GM06990 (cell line): ENCODE measurements around the gene FLRT1.

ENCODE experiments used
- DNase-seq: peaks from one replicate; pipeline ENCODE4 v3.0.0-alpha.2; 2011; ENCODE audit not compliant: insufficient read length; ENCODE audit errors: extremely low read depth
- H3K27me3 ChIP-seq: replicated peaks from 2 replicates; pipeline ENCODE4 v1.6.0; 2011; ENCODE audit warnings: low read length; ENCODE audit not compliant: control insufficient read depth, insufficient read depth
- H3K36me3 ChIP-seq: 2 replicates; pipeline ENCODE4 v1.5.1; 2011; ENCODE audit warnings: low read length; ENCODE audit not compliant: control insufficient read depth, insufficient read depth
- H3K4me3 ChIP-seq: replicated peaks from 2 replicates; pipeline ENCODE4 v1.5.1; 2011; ENCODE audit warnings: low read depth, mild to moderate bottlenecking, control low read depth, low read length
- CTCF ChIP-seq: IDR thresholded peaks from 2 replicates; pipeline ENCODE4 v1.5.1; 2011; ENCODE audit warnings: low read length, control low read depth, mild to moderate bottlenecking, inconsistent platforms; ENCODE audit not compliant: insufficient read depth, poor library complexity, severe bottlenecking

Gene FLRT1

GRCh38 chr11:64064374-64065140 is 28.8 kb downstream of the FLRT1 start:
- H3K27me3 ChIP-seq = peaks cover 2% of the 10 kb centered on the region; the same call in 1 of the 2 replicates
- no peak for TF ChIP-seq CTCF
- no peak for DNase-seq

DNA sequence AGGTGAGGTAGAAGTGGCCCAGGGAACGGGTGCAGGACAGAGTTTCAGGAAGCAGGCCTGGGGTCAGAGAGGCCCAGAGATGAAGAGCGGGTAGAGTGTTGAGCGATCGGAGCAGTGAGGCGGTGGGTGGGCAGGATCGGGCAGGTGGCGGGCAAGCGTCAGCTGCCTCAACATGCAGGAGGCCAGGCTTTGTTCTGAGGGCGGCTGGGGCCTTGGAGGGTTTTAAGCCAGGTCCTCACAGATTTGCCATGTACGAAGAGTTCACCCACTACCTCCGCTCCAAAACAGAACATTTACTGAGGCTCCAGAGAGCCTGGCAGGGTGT is 29.4 kb downstream of the FLRT1 start:
- Histone ChIP-seq H3K36me3 (no peaks in the 10 kb centered on the region), H3K27me3 (peaks cover 2% of the 10 kb centered on the region; the same call in 1 of the 2 replicates), H3K4me3 (no peak overlapping the region)
- DNase-seq = no peak
- no peak for TF ChIP-seq CTCF

More at GRCh38 chr11:64064374-64065140, 28.8 kb downstream of the FLRT1 start:
- H3K4me3 ChIP-seq = no peak overlapping the region
- H3K36me3 ChIP-seq = no peaks in the 10 kb centered on the region

- no peak for DNase-seq
- Histone ChIP-seq H3K36me3 (no peaks in the 10 kb centered on the region), H3K27me3 (peaks cover 2% of the 10 kb centered on the region; the same call in 1 of the 2 replicates), H3K4me3 (no peak overlapping the region)
- no peak for TF ChIP-seq CTCF
These were observed 30.0 kb downstream of the FLRT1 start for GRCh38 chr11:64065712-64066111.

DNA sequence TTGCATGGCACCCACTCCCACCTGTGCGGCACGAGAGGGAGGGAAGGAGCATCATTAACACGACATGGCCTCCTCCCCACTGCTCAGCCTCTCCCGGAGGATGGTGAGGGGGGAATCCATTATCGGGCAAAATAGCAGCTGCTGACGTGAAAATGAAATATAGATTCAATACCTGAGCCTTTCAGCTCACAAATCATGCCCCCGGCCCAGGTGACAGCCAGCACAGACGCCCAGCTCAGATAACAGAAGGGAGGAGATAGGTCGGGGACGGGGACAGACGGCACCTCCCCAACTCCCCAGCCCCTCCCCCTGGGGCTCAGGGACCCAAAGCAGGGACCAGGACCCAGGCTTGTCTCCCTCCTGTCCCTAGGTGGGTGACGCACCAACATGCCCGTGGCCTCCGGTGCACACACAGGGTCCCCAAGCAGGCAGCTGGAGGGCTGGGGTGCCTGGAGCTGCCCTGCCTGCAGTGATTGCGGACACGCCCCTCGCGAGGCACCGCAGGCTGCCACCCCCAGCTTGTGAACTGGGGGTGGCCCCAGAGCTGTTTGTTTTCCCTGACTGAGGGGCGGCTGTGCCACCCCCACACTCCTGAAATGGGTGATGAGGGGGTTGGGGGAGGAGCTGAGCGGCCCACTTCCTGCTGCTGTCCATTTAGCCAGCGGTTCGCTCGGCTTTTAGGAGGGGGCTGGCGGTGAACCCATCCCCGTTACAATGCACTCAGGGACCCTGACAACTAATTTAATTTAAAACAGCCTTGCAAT is 31.7 kb downstream of the FLRT1 start:
- no peak for TF ChIP-seq CTCF
- no peaks in the 10 kb centered on the region for H3K36me3 ChIP-seq
- H3K4me3 ChIP-seq = no peak overlapping the region
- DNase-seq = no peak
- no peaks in the 10 kb centered on the region; the same call in 1 of the 2 replicates for H3K27me3 ChIP-seq

- TF ChIP-seq CTCF = no peak
- no peak for DNase-seq
- H3K27me3 ChIP-seq = no peaks in the 10 kb centered on the region; the same call in 1 of the 2 replicates
- no peak overlapping the region for H3K4me3 ChIP-seq
- H3K36me3 ChIP-seq = no peaks in the 10 kb centered on the region
These were observed 33.1 kb downstream of the FLRT1 start for GRCh38 chr11:64068705-64069400.
